CD8-positive, alpha-beta memory T cell (primary cell): ENCODE measurements around the gene TMEM184A. TPM values are rescaled to one million over a fixed set of nuclear protein-coding genes. Genes with fewer than 3 reads are reported as not detected.
"Not testable (repeated sequence)": the region's sequence is repeated elsewhere in the genome, so short reads cannot be mapped to it uniquely, and the experiment has no call there.

Experiments used
- CTCF ChIA-PET: fragments of 350-600 bp; sonication (Branson Sonifier 250); formaldehyde crosslinking; loops from one replicate; lab custom pipeline; 2021; ENCODE audit warnings: antibody characterized with exemption; lab: Charles Lee
- POLR2A ChIA-PET: fragments of 350-600 bp; sonication (Branson Sonifier 250); formaldehyde crosslinking; loops from one replicate; lab custom pipeline; 2021; ENCODE audit warnings: antibody characterized with exemption; lab: Charles Lee
- DNase-seq, 5 donors: peaks; one replicate each; pipeline versions ENCODE4 v3.0.0 to v3.0.0-alpha.2; 2020 to 2022; ENCODE audit warnings: mixed read lengths in 1 of 5
- H3K27ac ChIP-seq: one replicate; pipeline ENCODE4 v1.7.0; 2013; ENCODE audit warnings: low read depth, mild to moderate bottlenecking, low read length, moderate library complexity
- H3K27me3 ChIP-seq: 2 replicates; pipeline ENCODE4 v1.7.0; 2013; ENCODE audit warnings: low read length, mild to moderate bottlenecking; ENCODE audit not compliant: insufficient read depth, poor library complexity, severe bottlenecking
- H3K36me3 ChIP-seq: 2 replicates; pipeline ENCODE4 v1.7.0; 2013; ENCODE audit warnings: mild to moderate bottlenecking, low read length, moderate library complexity; ENCODE audit not compliant: insufficient read depth
- H3K4me1 ChIP-seq: 2 replicates; pipeline ENCODE4 v1.7.0; 2013; ENCODE audit warnings: mild to moderate bottlenecking, low read length, moderate library complexity; ENCODE audit not compliant: insufficient read depth
- H3K4me3 ChIP-seq: 2 replicates; pipeline ENCODE4 v1.7.0; 2013; ENCODE audit warnings: mild to moderate bottlenecking, low read length
- H3K9me3 ChIP-seq: 2 replicates; pipeline ENCODE4 v1.7.0; 2013; ENCODE audit warnings: mild to moderate bottlenecking, low read length
- H3K27ac Mint-ChIP-seq, 8 donors: one replicate each; pipeline ENCODE4 v1.8.0; 2020 to 2021; ENCODE audit warnings: mixed read lengths in 8 of 8, mild to moderate bottlenecking in 6 of 8, inconsistent platforms in 3 of 8, moderate library complexity in 3 of 8
- H3K27me3 Mint-ChIP-seq, 2 donors: one replicate each; pipeline ENCODE4 v1.8.0; 2020 to 2021; ENCODE audit warnings: mixed read lengths in 2 of 2, mild to moderate bottlenecking in 1 of 2, moderate library complexity in 1 of 2
- H3K36me3 Mint-ChIP-seq, 3 donors: one replicate each; pipeline ENCODE4 v1.8.0; 2020 to 2021; ENCODE audit warnings: mixed read lengths in 3 of 3, inconsistent platforms in 1 of 3, mild to moderate bottlenecking in 1 of 3
- H3K4me1 Mint-ChIP-seq, 3 donors: one replicate each; pipeline ENCODE4 v1.8.0; 2020 to 2021; ENCODE audit warnings: mixed read lengths in 3 of 3, inconsistent platforms in 1 of 3, mild to moderate bottlenecking in 1 of 3
- H3K4me3 Mint-ChIP-seq, 7 donors: one replicate each; pipeline ENCODE4 v1.8.0; 2020 to 2021; ENCODE audit warnings: mixed read lengths in 7 of 7, mild to moderate bottlenecking in 6 of 7, moderate library complexity in 4 of 7, inconsistent platforms in 2 of 7
- H3K9me3 Mint-ChIP-seq, 5 donors: one replicate each; pipeline ENCODE4 v1.8.0; 2020 to 2022; ENCODE audit warnings: mixed read lengths in 5 of 5, mild to moderate bottlenecking in 3 of 5, moderate library complexity in 2 of 5, inconsistent platforms in 1 of 5
- polyA plus RNA-seq: library from polyadenylated mRNA; unstranded; fragments of 300-500 nt; fragmentation: Illumina TruSeq; gene quantifications from one replicate; pipeline ENCODE4 v1.2.3, GENCODE V29; 2021
- total RNA-seq, 2 experiments: library from RNA; stranded (reverse); gene quantifications; one replicate each; pipeline ENCODE4 v1.2.3, GENCODE V29; 2021

The TMEM184A gene
- total and polyA plus RNA-seq, 3 experiments from 2014 or later = not detected

DNA sequence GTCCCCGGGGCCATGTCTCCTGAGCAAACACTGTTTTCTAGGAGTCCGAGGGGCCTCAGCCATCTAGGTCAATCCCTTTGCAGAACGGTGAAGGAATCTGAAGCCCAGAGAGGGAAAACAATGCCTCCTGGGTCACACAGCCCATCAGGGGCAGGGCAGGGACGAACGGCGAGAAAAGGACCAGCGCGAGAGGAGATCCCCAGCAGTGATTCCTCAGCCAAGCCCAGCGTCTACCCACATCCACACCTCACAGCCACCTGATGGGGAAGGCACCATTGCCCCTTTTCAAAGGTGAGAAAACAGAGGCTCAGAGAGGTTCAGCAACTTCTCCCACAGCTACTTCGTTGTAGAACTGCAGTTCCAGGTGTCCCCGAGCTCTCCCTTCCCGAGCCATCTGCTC is 31.7 kb upstream of the TMEM184A start:
- Histone ChIP-seq H3K9me3 (no peaks in the 10 kb centered on the region), H3K36me3 (no peaks in the 10 kb centered on the region), H3K27ac (no peak overlapping the region), H3K27me3 (peaks cover 6% of the 10 kb centered on the region), H3K4me1 (peaks cover 11% of the 10 kb centered on the region), H3K4me3 (no peak overlapping the region)
- Mint-ChIP-seq H3K27me3 (peaks cover 22 to 34% of the 10 kb centered on the region in 2 donors), H3K4me3 (no peak overlapping the region), H3K27ac (no peak overlapping the region), H3K36me3 (peaks cover 0 to 7% (median 5%) of the 10 kb centered on the region in 3 donors), H3K9me3 (peaks cover 0 to 3% (median 2%) of the 10 kb centered on the region in 5 donors), H3K4me1 (peaks cover 14 to 18% (median 17%) of the 10 kb centered on the region in 3 donors)
- ChIA-PET POLR2A (no interaction called here), CTCF (no interaction called here)
- DNase-seq = no peak

GRCh38 chr7:1586827-1587705 is 31.1 kb upstream of the TMEM184A start:
- Histone ChIP-seq H3K27me3 (peaks cover 3% of the 10 kb centered on the region), H3K4me1 (peaks cover 7% of the 10 kb centered on the region), H3K9me3 (no peaks in the 10 kb centered on the region), H3K4me3 (no peak overlapping the region), H3K27ac (no peak overlapping the region), H3K36me3 (no peaks in the 10 kb centered on the region)
- DNase-seq = no peak
- Mint-ChIP-seq H3K4me3 (no peak overlapping the region), H3K4me1 (peaks cover 7 to 12% (median 10%) of the 10 kb centered on the region in 3 donors), H3K27ac (no peak overlapping the region), H3K36me3 (peaks cover 0 to 7% (median 4%) of the 10 kb centered on the region in 3 donors), H3K27me3 (peaks cover 15 to 28% of the 10 kb centered on the region in 2 donors), H3K9me3 (peaks cover 0 to 3% (median 2%) of the 10 kb centered on the region in 5 donors)
- POLR2A ChIA-PET = no interaction called here
- CTCF ChIA-PET = no interaction called here

GRCh38 chr7:1586126-1586826 is 30.3 kb upstream of the TMEM184A start:
- no peak overlapping the region for H3K27ac ChIP-seq
- H3K27me3 ChIP-seq = peaks cover 3% of the 10 kb centered on the region
- ChIA-PET POLR2A (no interaction called here), CTCF (no interaction called here)
- peaks cover 9 to 20% of the 10 kb centered on the region in 2 donors for H3K27me3 Mint-ChIP-seq
- H3K4me1 Mint-ChIP-seq = peaks cover under 1 to 4% (median 2%) of the 10 kb centered on the region in 3 donors
- H3K4me1 ChIP-seq = no peaks in the 10 kb centered on the region
- no peaks in the 10 kb centered on the region for H3K9me3 ChIP-seq
- H3K36me3 Mint-ChIP-seq = peaks cover 0 to 7% (median 4%) of the 10 kb centered on the region in 3 donors
- no peak overlapping the region for H3K4me3 Mint-ChIP-seq
- no peaks in the 10 kb centered on the region for H3K36me3 ChIP-seq
- peaks cover 0 to 3% (median 0%) of the 10 kb centered on the region in 5 donors for H3K9me3 Mint-ChIP-seq
- no peak overlapping the region for H3K27ac Mint-ChIP-seq
- no peak overlapping the region for H3K4me3 ChIP-seq
- no peak for DNase-seq

GRCh38 chr7:1585142-1585981 is 29.4 kb upstream of the TMEM184A start:
- H3K36me3 ChIP-seq = no peaks in the 10 kb centered on the region
- Mint-ChIP-seq H3K4me1 (peaks cover under 1 to 1% (median under 1%) of the 10 kb centered on the region in 3 donors), H3K27ac (no peak overlapping the region), H3K9me3 (peaks cover 0 to 3% (median 0%) of the 10 kb centered on the region in 5 donors), H3K27me3 (peaks cover 2 to 11% of the 10 kb centered on the region in 2 donors), H3K4me3 (no peak overlapping the region), H3K36me3 (peaks cover 0 to 7% (median 4%) of the 10 kb centered on the region in 3 donors)
- H3K9me3 ChIP-seq = no peaks in the 10 kb centered on the region
- no peak for DNase-seq
- no peaks in the 10 kb centered on the region for H3K4me1 ChIP-seq
- ChIA-PET CTCF (no interaction called here), POLR2A (no interaction called here)
- H3K4me3 ChIP-seq = no peak overlapping the region
- peaks cover 3% of the 10 kb centered on the region for H3K27me3 ChIP-seq
- H3K27ac ChIP-seq = no peak overlapping the region

GRCh38 chr7:1584700-1585099 is 28.7 kb upstream of the TMEM184A start:
- Mint-ChIP-seq H3K4me3 (no peak overlapping the region), H3K4me1 (peaks cover 7 to 8% (median 7%) of the 10 kb centered on the region in 3 donors), H3K9me3 (peaks cover 0 to 3% (median 0%) of the 10 kb centered on the region in 5 donors), H3K27ac (no peak overlapping the region), H3K27me3 (peaks cover 2 to 9% of the 10 kb centered on the region in 2 donors), H3K36me3 (peaks cover 0 to 7% (median 4%) of the 10 kb centered on the region in 3 donors)
- Histone ChIP-seq H3K36me3 (no peaks in the 10 kb centered on the region), H3K27me3 (no peaks in the 10 kb centered on the region), H3K27ac (no peak overlapping the region), H3K4me1 (peaks cover 3% of the 10 kb centered on the region), H3K9me3 (no peaks in the 10 kb centered on the region), H3K4me3 (no peak overlapping the region)
- DNase-seq = no peak
- CTCF ChIA-PET = no interaction called here
- POLR2A ChIA-PET = no interaction called here

DNA sequence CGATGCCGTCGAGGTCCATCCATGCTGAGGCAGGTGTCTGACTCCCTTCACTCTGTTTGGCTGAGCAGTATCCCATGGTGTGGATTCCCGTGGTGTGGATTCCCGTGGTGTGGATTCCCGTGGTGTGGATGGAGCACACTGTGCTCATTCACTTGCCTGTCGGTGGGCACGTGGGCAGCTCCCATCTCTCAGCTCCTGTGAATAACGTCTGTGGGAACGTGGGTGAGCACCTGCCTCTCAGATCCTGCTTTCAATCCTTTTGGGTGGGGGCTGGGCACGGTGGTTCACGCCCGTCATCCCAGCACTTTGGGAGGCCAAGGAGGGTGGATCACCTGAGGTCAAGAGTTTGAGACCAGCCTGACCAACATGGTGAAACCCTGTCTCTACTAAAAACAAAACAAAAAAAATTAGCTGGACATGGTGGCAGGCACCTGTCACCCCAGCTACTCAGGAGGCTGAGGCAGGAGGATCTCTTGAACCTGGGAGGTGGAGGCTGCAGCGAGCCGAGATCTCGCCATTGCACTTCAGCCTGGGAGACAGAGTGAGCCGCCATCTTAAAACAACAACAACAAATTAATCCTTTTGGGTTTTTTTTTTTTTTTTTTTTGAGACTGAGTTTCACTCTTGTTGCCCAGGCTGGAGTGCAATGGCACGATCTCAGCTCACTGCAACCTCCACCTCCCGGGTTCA is 27.4 kb upstream of the TMEM184A start:
- H3K4me1 Mint-ChIP-seq = peaks cover 10 to 13% (median 12%) of the 10 kb centered on the region in 3 donors
- not testable (repeated sequence) for H3K27me3 Mint-ChIP-seq, H3K27me3 ChIP-seq, DNase-seq, H3K9me3 ChIP-seq, H3K4me3 Mint-ChIP-seq, H3K36me3 Mint-ChIP-seq, H3K4me3 ChIP-seq, H3K27ac ChIP-seq, H3K4me1 ChIP-seq, H3K9me3 Mint-ChIP-seq, H3K36me3 ChIP-seq
- CTCF ChIA-PET = interaction anchor here (1.2 kb wide), 1 partner anchor 765 kb away, joined by 3 read pairs; no protein-coding TSS in a partner anchor
- peak overlapping the region in 1 of 8 donors; percentile 42 for H3K27ac Mint-ChIP-seq
- POLR2A ChIA-PET = interaction anchor here (0.6 kb wide), 2 partner anchors 344 to 620 kb away, joined by 5 read pairs; no protein-coding TSS in a partner anchor

- DNase-seq = no peak
- Histone ChIP-seq H3K27me3 (no peaks in the 10 kb centered on the region), H3K4me3 (no peak overlapping the region), H3K36me3 (no peaks in the 10 kb centered on the region), H3K27ac (no peak overlapping the region), H3K4me1 (peaks cover 9% of the 10 kb centered on the region), H3K9me3 (no peaks in the 10 kb centered on the region)
- Mint-ChIP-seq H3K36me3 (peaks cover 0 to 2% (median 0%) of the 10 kb centered on the region in 3 donors), H3K27ac (peak overlapping the region in 1 of 8 donors; percentile 26), H3K4me3 (no peak overlapping the region), H3K4me1 (peaks cover 10 to 13% (median 12%) of the 10 kb centered on the region in 3 donors), H3K27me3 (no peaks in the 10 kb centered on the region), H3K9me3 (no peaks in the 10 kb centered on the region)
- CTCF ChIA-PET = interaction anchor here (1.2 to 1.8 kb wide), 2 partner anchors 767 to 785 kb away, joined by 3 to 5 read pairs; no protein-coding TSS in a partner anchor
- POLR2A ChIA-PET = no interaction called here
These were observed 24.5 kb upstream of the TMEM184A start for GRCh38 chr7:1580422-1581030.
